ENCODE data around the gene CAPZB.

CAPZB gene

DNA sequence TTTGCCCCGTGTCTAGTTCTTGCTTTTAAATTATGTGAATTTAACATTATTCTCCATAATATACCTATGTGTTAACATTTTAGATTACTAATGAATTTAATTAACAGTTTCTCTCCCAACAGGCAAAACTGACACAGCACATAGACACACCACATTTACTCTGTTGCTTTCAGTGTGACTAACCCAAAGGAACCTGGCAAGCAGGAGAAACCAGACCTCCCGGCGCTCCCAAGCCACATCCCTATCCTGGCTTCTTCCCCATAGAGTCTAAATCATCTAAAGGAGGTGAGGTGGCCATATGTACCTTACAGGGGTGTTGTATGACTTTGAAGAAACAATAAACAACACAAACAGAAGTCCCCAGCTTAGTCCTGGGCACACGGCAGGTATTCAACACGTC, 69.2 kb downstream of the CAPZB start:
- Histone ChIP-seq H3K9ac (ENCODE audit: low read length in 2 of 2) (no peak overlapping the region), H3K4me1 (ENCODE audit: control insufficient read depth, insufficient read depth, low read length) (peaks cover 89% of the 10 kb centered on the region), H3K27me3 (ENCODE audit: control insufficient read depth in 1 of 2, insufficient read depth in 2 of 2, low read length in 2 of 2) (no peaks in the 10 kb centered on the region), H3K9me3 (ENCODE audit: control insufficient read depth in 2 of 2, low read length in 2 of 2) (no peaks in the 10 kb centered on the region), H3K4me3 (ENCODE audit: low read length in 2 of 2) (no peak overlapping the region), H3K27ac (ENCODE audit: low read length) (peak overlapping the region; percentile 83), H3K36me3 (ENCODE audit: control insufficient read depth in 2 of 2, insufficient read depth in 2 of 2, low read length in 2 of 2) (peaks cover 5 to 8% of the 10 kb centered on the region in 2 donors)

DNA sequence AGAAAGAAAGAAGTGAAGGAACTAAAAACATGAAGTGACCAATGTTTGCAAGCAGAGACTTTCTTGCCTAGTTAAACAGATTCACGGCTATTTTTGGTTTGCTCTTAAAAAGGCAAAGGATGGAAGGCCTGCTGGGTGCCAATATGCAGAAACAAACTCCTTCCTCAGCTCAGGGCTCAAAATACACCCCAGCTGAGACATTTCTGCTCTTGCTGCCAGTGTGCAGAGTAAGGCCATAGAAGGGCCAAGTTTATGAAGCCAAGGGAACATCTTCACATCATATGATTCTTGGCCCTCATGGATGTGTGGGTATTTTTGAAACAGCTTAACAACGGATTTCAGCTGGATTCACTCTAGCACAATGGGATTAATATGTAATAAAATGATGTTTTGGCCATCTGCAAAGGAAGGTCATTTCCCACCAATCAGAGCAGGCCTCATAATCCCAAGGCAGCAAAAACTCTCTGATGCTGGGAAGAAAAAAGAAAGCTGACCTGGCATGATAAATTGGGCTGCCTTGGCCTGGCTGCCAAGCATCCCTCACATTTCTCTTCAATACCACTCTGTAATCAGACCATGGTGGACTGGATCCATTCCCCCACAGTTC, 70.7 kb downstream of the CAPZB start:
- peak overlapping the region in 1 of 2 donors; percentile 13 for H3K9ac ChIP-seq (ENCODE audit: low read length in 2 of 2)
- H3K27me3 ChIP-seq (ENCODE audit: control insufficient read depth in 1 of 2, insufficient read depth in 2 of 2, low read length in 2 of 2), result no peaks in the 10 kb centered on the region
- peaks cover 84% of the 10 kb centered on the region for H3K4me1 ChIP-seq (ENCODE audit: control insufficient read depth, insufficient read depth, low read length)
- H3K9me3 ChIP-seq (ENCODE audit: control insufficient read depth in 2 of 2, low read length in 2 of 2), result no peaks in the 10 kb centered on the region
- peaks cover 5 to 8% of the 10 kb centered on the region in 2 donors for H3K36me3 ChIP-seq (ENCODE audit: control insufficient read depth in 2 of 2, insufficient read depth in 2 of 2, low read length in 2 of 2)
- peak overlapping the region; percentile 83 for H3K27ac ChIP-seq (ENCODE audit: low read length)
- H3K4me3 ChIP-seq (ENCODE audit: low read length in 2 of 2), result peak overlapping the region in 1 of 2 donors; percentile 40

DNA sequence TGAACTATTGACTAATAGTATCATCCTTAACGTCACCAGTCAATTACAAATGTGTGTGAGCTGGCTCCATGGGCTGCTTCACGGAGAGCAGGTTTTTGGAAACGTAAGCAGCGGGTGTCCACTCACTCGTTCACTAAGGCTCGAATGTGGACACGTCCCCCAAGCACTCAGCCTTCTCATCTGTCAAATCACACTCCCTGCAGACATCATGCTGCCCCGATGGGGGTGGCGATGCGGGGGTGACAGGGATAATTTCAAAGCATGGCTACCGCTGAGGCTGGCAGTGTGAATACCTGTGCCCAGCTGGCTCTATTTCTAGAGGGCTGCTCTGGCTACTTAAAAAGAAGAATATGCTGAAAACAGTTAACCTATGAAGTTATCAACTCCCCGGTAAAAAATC, 71.3 kb downstream of the CAPZB start:
- Histone ChIP-seq H3K4me3 (ENCODE audit: low read length in 2 of 2) (peak overlapping the region; percentile 17 to 29), H3K27ac (ENCODE audit: low read length) (peak overlapping the region; percentile 83)

DNA sequence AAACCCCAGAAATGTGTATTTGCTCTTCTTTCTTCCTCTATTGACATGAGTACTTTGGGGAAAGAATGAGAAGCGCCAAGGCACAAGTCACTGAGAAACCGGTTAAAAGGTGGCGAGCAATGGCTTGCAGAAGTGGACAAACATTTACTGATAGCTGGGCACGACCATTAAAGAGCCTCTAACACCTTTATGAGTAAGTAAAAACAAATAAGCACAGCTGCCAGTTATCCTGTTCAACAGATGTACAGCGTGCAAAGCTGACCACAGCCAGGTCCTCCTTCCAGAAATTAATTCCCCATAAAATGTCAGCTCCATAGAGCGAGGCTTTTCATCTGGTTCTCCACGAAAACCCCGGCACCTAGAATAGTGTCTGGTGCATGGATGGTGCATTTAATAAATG, 72.7 kb downstream of the CAPZB start:
- no peaks in the 10 kb centered on the region for H3K27me3 ChIP-seq (ENCODE audit: control insufficient read depth in 1 of 2, insufficient read depth in 2 of 2, low read length in 2 of 2)
- H3K4me3 ChIP-seq (ENCODE audit: low read length in 2 of 2), result no peak overlapping the region
- H3K27ac ChIP-seq (ENCODE audit: low read length), result peak overlapping the region; percentile 83
- H3K9me3 ChIP-seq (ENCODE audit: control insufficient read depth in 2 of 2, low read length in 2 of 2), result no peaks in the 10 kb centered on the region
- peaks cover 83% of the 10 kb centered on the region for H3K4me1 ChIP-seq (ENCODE audit: control insufficient read depth, insufficient read depth, low read length)
- H3K9ac ChIP-seq (ENCODE audit: low read length in 2 of 2), result no peak overlapping the region
- H3K36me3 ChIP-seq (ENCODE audit: control insufficient read depth in 2 of 2, insufficient read depth in 2 of 2, low read length in 2 of 2), result peaks cover 0 to 2% of the 10 kb centered on the region in 2 donors

More for the DNA sequence above, 71.3 kb downstream of the CAPZB start:
- peaks cover 0 to 6% of the 10 kb centered on the region in 2 donors for H3K36me3 ChIP-seq (ENCODE audit: control insufficient read depth in 2 of 2, insufficient read depth in 2 of 2, low read length in 2 of 2)
- peak overlapping the region in 1 of 2 donors; percentile 47 for H3K9ac ChIP-seq (ENCODE audit: low read length in 2 of 2)
- H3K9me3 ChIP-seq (ENCODE audit: control insufficient read depth in 2 of 2, low read length in 2 of 2), result no peaks in the 10 kb centered on the region
- no peaks in the 10 kb centered on the region for H3K27me3 ChIP-seq (ENCODE audit: control insufficient read depth in 1 of 2, insufficient read depth in 2 of 2, low read length in 2 of 2)
- peaks cover 82% of the 10 kb centered on the region for H3K4me1 ChIP-seq (ENCODE audit: control insufficient read depth, insufficient read depth, low read length)

DNA sequence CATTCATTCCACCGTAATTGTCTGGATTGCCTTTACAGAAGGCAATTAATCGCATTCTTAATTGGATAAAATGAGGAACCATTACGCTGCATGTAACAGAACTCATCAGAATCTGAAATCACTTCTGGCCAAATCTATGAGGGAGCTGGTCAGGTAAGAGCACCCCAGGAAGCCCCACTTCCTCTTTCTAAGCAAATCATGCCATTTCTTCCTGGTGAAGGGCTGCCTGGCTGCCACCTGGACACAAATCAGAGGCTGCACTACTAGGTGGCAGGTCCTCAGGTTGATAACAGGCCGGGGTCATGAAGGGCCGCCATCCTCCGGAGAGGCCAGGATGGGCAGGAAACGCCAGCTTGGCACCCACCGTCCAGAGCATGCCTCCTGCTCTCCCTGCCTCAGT, 73.7 kb downstream of the CAPZB start:
- no peak overlapping the region for H3K4me3 ChIP-seq (ENCODE audit: low read length in 2 of 2)
- no peaks in the 10 kb centered on the region for H3K27me3 ChIP-seq (ENCODE audit: control insufficient read depth in 1 of 2, insufficient read depth in 2 of 2, low read length in 2 of 2)
- peak overlapping the region; percentile 83 for H3K27ac ChIP-seq (ENCODE audit: low read length)
- H3K36me3 ChIP-seq (ENCODE audit: control insufficient read depth in 2 of 2, insufficient read depth in 2 of 2, low read length in 2 of 2), result peaks cover 0 to 2% of the 10 kb centered on the region in 2 donors
- H3K4me1 ChIP-seq (ENCODE audit: control insufficient read depth, insufficient read depth, low read length), result peaks cover 79% of the 10 kb centered on the region
- H3K9me3 ChIP-seq (ENCODE audit: control insufficient read depth in 2 of 2, low read length in 2 of 2), result no peaks in the 10 kb centered on the region
- H3K9ac ChIP-seq (ENCODE audit: low read length in 2 of 2), result no peak overlapping the region

DNA sequence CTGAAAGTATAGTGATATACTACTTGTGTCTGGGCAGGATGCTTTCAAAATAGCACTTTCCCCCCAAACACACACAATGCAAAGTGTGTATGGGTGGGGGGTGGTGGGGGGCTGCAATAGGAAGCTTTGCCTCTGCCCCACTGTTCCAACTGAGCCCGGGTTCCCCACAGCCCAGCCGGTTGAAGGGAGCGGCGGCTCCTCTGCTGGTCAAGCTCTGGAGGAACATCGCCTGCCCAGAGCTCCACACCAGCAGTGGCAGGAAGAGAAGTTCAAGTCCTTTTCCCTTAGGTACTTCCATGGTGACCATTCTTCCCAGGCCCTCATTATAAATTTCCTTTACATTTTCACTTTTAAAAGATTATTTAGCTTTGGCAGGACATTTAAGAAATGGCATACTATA, 74.9 kb downstream of the CAPZB start:
- H3K36me3 ChIP-seq (ENCODE audit: control insufficient read depth in 2 of 2, insufficient read depth in 2 of 2, low read length in 2 of 2), result peaks cover 0 to 2% of the 10 kb centered on the region in 2 donors
- H3K9me3 ChIP-seq (ENCODE audit: control insufficient read depth in 2 of 2, low read length in 2 of 2), result no peaks in the 10 kb centered on the region
- no peak overlapping the region for H3K9ac ChIP-seq (ENCODE audit: low read length in 2 of 2)
- peak overlapping the region; percentile 6 for H3K27ac ChIP-seq (ENCODE audit: low read length)
- no peaks in the 10 kb centered on the region for H3K27me3 ChIP-seq (ENCODE audit: control insufficient read depth in 1 of 2, insufficient read depth in 2 of 2, low read length in 2 of 2)
- H3K4me3 ChIP-seq (ENCODE audit: low read length in 2 of 2), result no peak overlapping the region
- peaks cover 79% of the 10 kb centered on the region for H3K4me1 ChIP-seq (ENCODE audit: control insufficient read depth, insufficient read depth, low read length)

DNA sequence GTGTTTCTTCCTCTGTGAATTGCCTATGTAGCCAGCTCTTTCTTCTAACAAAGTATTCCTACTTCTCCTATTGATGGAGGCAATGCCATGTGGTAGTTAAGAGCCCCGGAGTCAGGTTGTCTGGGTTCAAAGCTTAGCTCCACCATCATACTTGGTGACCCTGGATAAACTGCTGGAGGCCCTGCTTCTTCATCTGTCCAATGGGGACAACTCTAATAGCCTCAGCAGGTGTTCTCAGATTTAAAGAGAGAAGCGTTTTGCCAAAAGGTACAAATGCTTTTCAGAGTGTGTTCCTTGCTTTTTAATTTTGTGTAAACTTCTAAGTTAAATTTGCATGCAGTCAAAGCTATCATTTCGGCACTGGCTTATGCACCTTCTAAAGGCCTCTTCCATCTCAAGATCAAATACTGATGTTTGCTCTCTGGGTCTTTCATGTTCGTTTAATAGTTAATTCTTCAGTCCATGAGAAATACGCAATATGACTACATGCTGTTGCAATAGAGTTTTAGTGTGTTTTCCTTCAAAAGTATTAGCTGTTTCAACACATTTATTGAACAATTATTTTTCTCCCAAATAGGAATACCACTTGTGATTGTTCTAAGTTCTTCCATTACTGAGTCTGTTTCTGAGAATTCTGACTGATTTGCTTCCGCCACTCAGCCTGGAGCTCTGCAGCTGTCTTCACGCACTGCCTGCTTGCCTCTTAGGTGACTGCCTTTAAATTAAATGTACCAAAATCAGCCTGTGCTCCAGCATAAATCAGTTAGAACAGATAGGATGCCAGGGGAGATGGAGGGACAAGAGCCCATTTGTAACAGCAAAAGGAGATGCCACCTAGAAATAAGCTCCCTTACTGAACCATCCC, 75.6 kb downstream of the CAPZB start:
- H3K27me3 ChIP-seq (ENCODE audit: control insufficient read depth in 1 of 2, insufficient read depth in 2 of 2, low read length in 2 of 2), result no peaks in the 10 kb centered on the region
- peak overlapping the region; percentile 71 for H3K27ac ChIP-seq (ENCODE audit: low read length)
- peaks cover 0 to 2% of the 10 kb centered on the region in 2 donors for H3K36me3 ChIP-seq (ENCODE audit: control insufficient read depth in 2 of 2, insufficient read depth in 2 of 2, low read length in 2 of 2)
- no peak overlapping the region for H3K9ac ChIP-seq (ENCODE audit: low read length in 2 of 2)
- no peak overlapping the region for H3K4me3 ChIP-seq (ENCODE audit: low read length in 2 of 2)
- peaks cover 79% of the 10 kb centered on the region for H3K4me1 ChIP-seq (ENCODE audit: control insufficient read depth, insufficient read depth, low read length)
- no peaks in the 10 kb centered on the region for H3K9me3 ChIP-seq (ENCODE audit: control insufficient read depth in 2 of 2, low read length in 2 of 2)

DNA sequence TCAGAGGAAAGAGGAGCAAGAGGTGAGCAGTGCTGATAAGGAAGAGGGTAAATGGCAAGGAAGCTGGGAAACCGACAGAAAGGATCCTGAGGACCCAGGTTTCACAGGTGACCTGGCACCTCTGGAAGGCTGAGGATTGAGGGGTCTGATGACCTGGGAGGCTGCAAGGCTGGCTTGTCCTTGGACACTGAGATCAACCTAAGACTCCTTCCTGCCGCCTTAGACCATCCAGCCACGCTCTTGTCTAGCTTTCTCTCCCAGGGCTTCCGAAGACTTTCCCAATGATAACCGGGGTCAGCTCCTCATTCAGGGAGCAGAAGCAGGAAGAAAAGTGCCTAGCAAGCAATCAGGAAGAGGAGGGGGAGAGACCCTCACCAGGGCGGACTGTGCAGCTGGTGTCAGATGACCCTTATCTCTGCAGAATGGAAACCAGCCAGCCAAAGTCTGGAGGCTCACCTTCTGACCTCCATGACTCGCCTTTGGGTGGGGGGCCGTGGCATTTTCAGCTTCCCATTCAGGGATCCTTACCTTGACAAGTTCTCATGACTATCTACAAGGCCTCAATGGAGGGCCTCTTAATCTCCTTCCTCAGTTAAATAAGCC, 77.7 kb downstream of the CAPZB start:
- no peaks in the 10 kb centered on the region for H3K27me3 ChIP-seq (ENCODE audit: control insufficient read depth in 1 of 2, insufficient read depth in 2 of 2, low read length in 2 of 2)
- H3K4me3 ChIP-seq (ENCODE audit: low read length in 2 of 2), result peak overlapping the region in 1 of 2 donors; percentile 15
- peaks cover 76% of the 10 kb centered on the region for H3K4me1 ChIP-seq (ENCODE audit: control insufficient read depth, insufficient read depth, low read length)
- peaks cover 0 to 8% of the 10 kb centered on the region in 2 donors for H3K36me3 ChIP-seq (ENCODE audit: control insufficient read depth in 2 of 2, insufficient read depth in 2 of 2, low read length in 2 of 2)
- H3K27ac ChIP-seq (ENCODE audit: low read length), result peak overlapping the region; percentile 71
- H3K9ac ChIP-seq (ENCODE audit: low read length in 2 of 2), result no peak overlapping the region
- no peaks in the 10 kb centered on the region for H3K9me3 ChIP-seq (ENCODE audit: control insufficient read depth in 2 of 2, low read length in 2 of 2)

DNA sequence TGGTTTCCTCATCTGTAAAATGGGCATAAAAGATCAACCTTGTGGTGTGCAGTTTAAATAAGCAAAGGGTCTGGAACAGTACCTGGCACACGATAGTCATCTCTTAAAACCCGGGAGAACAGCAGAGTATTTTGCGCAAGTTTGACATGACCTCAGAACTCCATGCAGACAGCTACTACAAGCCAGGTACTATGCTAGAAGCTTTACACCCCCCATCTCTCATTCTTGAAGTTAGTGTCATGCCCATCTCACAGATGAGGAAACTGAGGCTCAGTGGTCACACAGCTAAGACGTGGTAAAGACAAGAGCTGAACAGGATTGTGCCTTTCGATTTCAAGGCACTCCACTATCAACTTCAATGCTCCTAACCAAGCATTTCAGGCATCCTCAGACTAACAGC, 78.7 kb downstream of the CAPZB start:
- H3K4me1 ChIP-seq (ENCODE audit: control insufficient read depth, insufficient read depth, low read length), result peaks cover 77% of the 10 kb centered on the region
- no peaks in the 10 kb centered on the region for H3K9me3 ChIP-seq (ENCODE audit: control insufficient read depth in 2 of 2, low read length in 2 of 2)
- peak overlapping the region; percentile 71 for H3K27ac ChIP-seq (ENCODE audit: low read length)

DNA sequence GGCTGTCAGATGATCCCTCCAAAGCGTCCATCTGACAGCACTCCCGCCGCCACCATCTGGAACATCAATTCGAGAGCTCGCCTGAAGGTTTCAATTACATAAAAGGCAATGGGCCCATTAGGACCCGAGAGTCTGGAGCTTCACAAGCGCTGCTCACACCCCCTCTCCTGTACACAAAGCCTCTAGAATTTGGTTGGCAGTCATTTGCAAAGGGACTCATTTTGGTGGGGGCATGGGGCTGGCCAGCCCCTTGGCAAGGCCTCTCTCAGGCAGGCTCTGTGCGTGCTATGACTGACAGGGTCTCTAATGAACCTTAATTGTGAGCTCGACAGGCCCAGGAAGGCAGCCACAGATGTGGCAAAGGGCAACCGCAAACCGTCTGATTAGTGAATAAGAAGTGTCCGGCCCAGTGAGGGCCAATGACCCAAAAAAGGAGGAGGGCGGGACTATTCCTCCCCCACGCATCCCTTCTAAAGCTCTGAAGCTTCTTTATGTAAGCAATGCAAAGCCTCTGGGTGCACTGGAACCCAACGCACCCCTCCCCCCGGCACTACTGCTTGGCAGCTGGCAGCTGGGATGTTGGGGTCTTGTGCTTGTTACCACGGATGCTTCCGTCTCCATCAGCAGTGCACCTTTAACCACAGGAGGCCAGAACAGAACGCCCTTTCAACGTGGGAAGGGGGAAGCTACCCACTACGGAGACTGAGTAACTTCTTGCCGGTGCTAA, 79.4 kb downstream of the CAPZB start:
- Histone ChIP-seq H3K9ac (ENCODE audit: low read length in 2 of 2) (no peak overlapping the region), H3K4me3 (ENCODE audit: low read length in 2 of 2) (peak overlapping the region in 1 of 2 donors; percentile 49), H3K27ac (ENCODE audit: low read length) (peak overlapping the region; percentile 71), H3K4me1 (ENCODE audit: control insufficient read depth, insufficient read depth, low read length) (peaks cover 83% of the 10 kb centered on the region), H3K9me3 (ENCODE audit: control insufficient read depth in 2 of 2, low read length in 2 of 2) (no peaks in the 10 kb centered on the region), H3K27me3 (ENCODE audit: control insufficient read depth in 1 of 2, insufficient read depth in 2 of 2, low read length in 2 of 2) (no peaks in the 10 kb centered on the region), H3K36me3 (ENCODE audit: control insufficient read depth in 2 of 2, insufficient read depth in 2 of 2, low read length in 2 of 2) (peaks cover 0 to 10% of the 10 kb centered on the region in 2 donors)

More for the DNA sequence above, 78.7 kb downstream of the CAPZB start:
- Histone ChIP-seq H3K36me3 (ENCODE audit: control insufficient read depth in 2 of 2, insufficient read depth in 2 of 2, low read length in 2 of 2) (peaks cover 0 to 8% of the 10 kb centered on the region in 2 donors), H3K27me3 (ENCODE audit: control insufficient read depth in 1 of 2, insufficient read depth in 2 of 2, low read length in 2 of 2) (no peaks in the 10 kb centered on the region), H3K4me3 (ENCODE audit: low read length in 2 of 2) (peak overlapping the region in 1 of 2 donors; percentile 49), H3K9ac (ENCODE audit: low read length in 2 of 2) (no peak overlapping the region)
